Right lobe of liver (tissue), 6 donors: ENCODE measurements around the gene FAM20C. TPM values are rescaled to one million over a fixed set of nuclear protein-coding genes. Genes with fewer than 3 reads are reported as not detected.

ENCODE experiments used
- ATAC-seq, 4 donors: fragments of 200-7000 bp; cut with Tn5 transposase; one replicate each; pipeline ENCODE4 v1.9.1; 2020; ENCODE audit warnings: mild to moderate bottlenecking in 4 of 4, moderate library complexity in 4 of 4
- DNase-seq, 3 donors: peaks; one replicate each; pipeline ENCODE4 v3.0.0-alpha.2; 2020
- H3K27ac ChIP-seq, 3 donors: fragments of 200-600 bp; one replicate each; pipeline ENCODE4 v1.8.0; 2022
- H3K27me3 ChIP-seq, 2 donors: fragments of 200-600 bp; one replicate each; pipeline ENCODE4 v1.8.0; 2022
- H3K36me3 ChIP-seq, 4 donors: fragments of 200-600 bp; sonication (generic) in 1 of 4; one replicate each; pipeline versions ENCODE4 v1.5.1 to v1.8.0; 2017 to 2022; ENCODE audit warnings: control low read depth in 1 of 4
- H3K4me1 ChIP-seq, 4 donors: fragments of 200-600 bp; sonication (generic) in 1 of 4; one replicate each; pipeline versions ENCODE4 v1.5.1 to v1.8.0; 2017 to 2022; ENCODE audit warnings: control low read depth in 1 of 4
- H3K4me3 ChIP-seq, 3 donors: fragments of 200-600 bp; one replicate each; pipeline ENCODE4 v1.8.0; 2022
- H3K9me3 ChIP-seq, 4 donors: fragments of 200-600 bp; sonication (generic) in 1 of 4; one replicate each; pipeline versions ENCODE4 v1.5.1 to v1.8.0; 2017 to 2022; ENCODE audit warnings: control low read depth in 1 of 4
- CTCF ChIP-seq, 4 donors: fragments of 200-600 bp in 3 of 4; fragments of 450-650 bp in 1 of 4; IDR thresholded peaks; one replicate each; pipeline versions ENCODE4 v1.5.1 to v1.8.0; 2016 to 2022; ENCODE audit warnings: antibody characterized with exemption in 4 of 4, mild to moderate bottlenecking in 2 of 4
- POLR2A ChIP-seq: fragments of 450-650 bp; IDR thresholded peaks from one replicate; pipeline ENCODE4 v1.6.1; 2017; ENCODE audit warnings: antibody characterized with exemption, mild to moderate bottlenecking
- WGBS: methylation state at CpG from one replicate; pipeline ENCODE4 v1.1.6; 2018; ENCODE audit warnings: low coverage, low lambda C conversion rate; ENCODE audit not compliant: insufficient coverage; ENCODE audit errors: missing lambda C conversion rate; 5-methylcytosine and 5-hydroxymethylcytosine counted together
- intact Hi-C, 2 donors: fragments of 100-400 bp; cut with DNase I; formaldehyde crosslinking; loops; one replicate each; pipeline versions ENCODE4 v1.11.2 to v1.14.1; 2022
- total RNA-seq, 6 experiments: library from RNA; depleted of rRNA in 2 of 6; stranded (reverse); fragments of >200 nt in 2 of 6; fragmentation: NEBNext Ultra II Directional in 3 of 6; extraction: Animal tissue kit (Norgen Biotek cat#: 25700) in 3 of 6; gene quantifications; one replicate each; pipeline versions ENCODE4 v1.1.0 to v1.2.4, GENCODE V29; 2016 to 2023
- donor health status: DM: no; HTN: yes; CAD: no.
- donor health status: DM: no; HTN: no; CAD: no.
- donor health status: DM: no; HTN: no; CAD: no.
- donor health status: DM: no; HTN: yes; CAD: no.
- donor health status: DM: no; HTN: yes; CAD: no.

FAM20C gene
- total RNA-seq, 6 experiments from 2014 or later = 32.1 to 73.8 (median 57.3) TPM

- DNase-seq (no peak), ATAC-seq (peak; percentile 2 to 66 (median 46))
- H3K4me1 ChIP-seq = peaks cover 0 to 16% (median 1%) of the 10 kb centered on the region in 4 donors
- H3K27me3 ChIP-seq = no peaks in the 10 kb centered on the region
- H3K9me3 ChIP-seq = no peaks in the 10 kb centered on the region
- no peak overlapping the region for H3K4me3 ChIP-seq
- H3K36me3 ChIP-seq = peaks cover 0 to 44% (median 18%) of the 10 kb centered on the region in 4 donors
- WGBS = 58% methylated on average over 2 of the region's 36 CpGs
- TF ChIP-seq POLR2A (no peak), CTCF (IDR thresholded peaks at IDR 0.05) (no peak)
- H3K27ac ChIP-seq = peak overlapping the region in 1 of 3 donors; percentile 65
- intact Hi-C loops = no loop called here
Observed at GRCh38 chr7:245574-246295, 53.4 kb downstream of the FAM20C start.

- no peak for TF ChIP-seq CTCF (IDR thresholded peaks at IDR 0.05)
- TF ChIP-seq POLR2A = no peak
- H3K4me3 ChIP-seq = no peak overlapping the region
- H3K27ac ChIP-seq = no peak overlapping the region
- peaks cover 0 to 49% (median 21%) of the 10 kb centered on the region in 4 donors for H3K36me3 ChIP-seq
- H3K4me1 ChIP-seq = peaks cover 0 to 11% (median 0%) of the 10 kb centered on the region in 4 donors
- no peaks in the 10 kb centered on the region for H3K9me3 ChIP-seq
- DNase-seq (no peak), ATAC-seq (no peak)
- H3K27me3 ChIP-seq = no peaks in the 10 kb centered on the region
- intact Hi-C loops = no loop called here
- WGBS = 86% methylated on average over 16 of the region's 22 CpGs
Observed at GRCh38 chr7:246451-246850, 54.1 kb downstream of the FAM20C start.

GRCh38 chr7:247181-247580, 54.8 kb downstream of the FAM20C start:
- Histone ChIP-seq H3K27ac (no peak overlapping the region), H3K4me1 (peaks cover 0 to 11% (median 0%) of the 10 kb centered on the region in 4 donors), H3K4me3 (no peak overlapping the region), H3K36me3 (peaks cover 0 to 56% (median 25%) of the 10 kb centered on the region in 4 donors), H3K9me3 (no peaks in the 10 kb centered on the region), H3K27me3 (no peaks in the 10 kb centered on the region)
- intact Hi-C loops = no loop called here
- TF ChIP-seq CTCF (IDR thresholded peaks at IDR 0.05) (no peak), POLR2A (no peak)
- ATAC-seq (no peak), DNase-seq (no peak)
- no CpG with 5 or more reads among the region's 12 CpGs for WGBS

GRCh38 chr7:247636-248035, 55.3 kb downstream of the FAM20C start:
- peaks cover 0 to 11% (median 0%) of the 10 kb centered on the region in 4 donors for H3K4me1 ChIP-seq
- DNase-seq = no peak
- TF ChIP-seq POLR2A (no peak), CTCF (IDR thresholded peaks at IDR 0.05) (no peak)
- no peaks in the 10 kb centered on the region for H3K9me3 ChIP-seq
- H3K36me3 ChIP-seq = peaks cover 0 to 61% (median 27%) of the 10 kb centered on the region in 4 donors
- H3K27ac ChIP-seq = no peak overlapping the region
- no peaks in the 10 kb centered on the region for H3K27me3 ChIP-seq
- 91% methylated on average over 6 of the region's 16 CpGs for WGBS
- ATAC-seq = no peak
- no peak overlapping the region for H3K4me3 ChIP-seq
- intact Hi-C loops = no loop called here
